Stimulated activated CD8-positive, alpha-beta memory T cell treated with anti-CD3 and anti-CD28 coated beads, Interleukin-2, amount 100 ng/mL, for 48 hours (primary cell): ENCODE measurements around the gene HSD11B1L.

Experiments
- DNase-seq, 2 donors: peaks; one replicate each; pipeline ENCODE4 v3.0.0-alpha.2; 2020; ENCODE audit warnings: low read depth in 2 of 2

Gene HSD11B1L, protein sequence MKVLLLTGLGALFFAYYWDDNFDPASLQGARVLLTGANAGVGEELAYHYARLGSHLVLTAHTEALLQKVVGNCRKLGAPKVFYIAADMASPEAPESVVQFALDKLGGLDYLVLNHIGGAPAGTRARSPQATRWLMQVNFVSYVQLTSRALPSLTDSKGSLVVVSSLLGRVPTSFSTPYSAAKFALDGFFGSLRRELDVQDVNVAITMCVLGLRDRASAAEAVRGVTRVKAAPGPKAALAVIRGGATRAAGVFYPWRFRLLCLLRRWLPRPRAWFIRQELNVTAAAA

DNA sequence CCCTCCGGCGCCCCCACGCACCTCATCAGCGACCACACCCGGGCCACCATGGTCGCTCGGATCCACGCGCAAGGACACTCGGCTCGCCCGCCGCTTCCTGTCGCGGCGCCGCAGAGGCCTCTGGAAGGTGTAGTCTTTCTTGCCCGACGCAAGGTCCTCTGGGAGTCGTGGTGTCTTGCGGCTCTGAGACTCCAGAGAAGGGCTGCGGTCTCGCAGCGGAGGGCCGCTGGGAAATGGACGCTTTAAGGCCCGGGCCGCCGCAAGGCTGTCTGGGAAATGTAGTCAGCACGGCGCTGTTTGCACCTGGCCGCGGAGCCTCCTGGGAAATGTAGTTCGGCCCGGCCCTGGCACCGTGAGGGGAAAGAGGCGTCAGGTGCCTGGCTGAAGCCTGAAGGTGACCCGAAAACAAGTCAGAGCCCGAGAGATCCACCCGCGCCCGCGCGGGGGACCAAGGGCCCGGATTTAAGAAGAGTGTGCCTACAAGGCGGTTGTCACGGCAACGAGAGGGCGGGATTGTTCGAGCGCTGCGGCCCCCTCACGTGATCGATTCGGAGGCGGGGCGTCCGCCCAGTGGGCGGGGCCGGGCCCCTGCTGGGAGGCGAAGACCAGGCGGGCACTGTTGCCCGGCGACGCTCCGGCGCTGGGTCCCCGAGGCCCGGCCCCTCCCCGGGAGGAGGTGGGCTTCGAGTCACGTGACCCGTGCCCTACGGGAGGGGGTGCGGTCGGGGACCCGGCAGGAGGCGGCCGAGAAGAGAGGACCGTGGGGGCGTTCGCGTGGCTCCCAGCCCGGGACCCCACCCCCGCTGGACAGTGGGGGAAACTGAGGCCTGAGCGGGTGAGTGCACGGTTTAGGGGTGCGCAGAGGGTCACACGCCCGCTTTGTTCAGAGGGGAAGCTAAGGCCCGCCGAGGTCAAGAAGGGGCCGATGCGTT, at the start of gene HSD11B1L, which contains the start of gene MICOS13:
HSD11B1L (plus strand) TSS at position 591 of the 932 bp plus-strand sequence. CDS start 3,806 bp downstream, outside the sequence.
MICOS13 (minus strand) TSS at position 80 of the 932 bp plus-strand sequence; CDS start at position 50, 30 bp downstream.
- peak; percentile 93 to 96 for DNase-seq

DNA sequence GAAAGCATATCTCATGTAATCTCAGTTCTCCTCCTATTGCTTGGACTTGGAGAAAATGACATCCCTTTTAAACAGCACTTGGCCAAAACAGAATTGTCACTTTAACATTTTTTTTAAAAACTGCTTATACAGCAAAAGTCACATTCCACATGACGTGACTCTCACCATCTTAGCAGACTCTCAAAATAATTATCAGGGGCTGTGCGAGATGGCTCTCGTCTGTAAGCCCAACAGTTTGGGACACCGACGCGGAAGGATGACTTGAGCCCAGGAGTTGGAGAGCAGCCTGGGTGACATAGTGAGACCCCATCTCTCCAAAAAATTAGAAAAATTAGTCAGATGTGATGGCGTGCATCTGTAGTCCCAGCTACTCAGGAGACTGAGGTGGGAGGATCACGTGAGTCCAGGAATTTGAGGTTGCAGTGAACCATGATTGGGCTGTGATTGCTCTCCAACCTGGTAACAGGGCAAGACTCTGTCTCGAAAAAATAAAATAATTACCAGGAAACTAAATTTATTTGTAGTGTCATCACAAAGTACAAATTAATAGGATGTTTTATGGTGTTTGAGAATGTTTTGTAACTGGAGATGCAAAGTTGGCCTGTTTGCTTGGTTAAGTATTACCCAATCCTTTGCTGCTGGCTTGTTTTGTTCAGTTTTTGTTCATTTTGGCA, 49.1 kb upstream of the HSD11B1L start:
- DNase-seq, result no peak

DNA sequence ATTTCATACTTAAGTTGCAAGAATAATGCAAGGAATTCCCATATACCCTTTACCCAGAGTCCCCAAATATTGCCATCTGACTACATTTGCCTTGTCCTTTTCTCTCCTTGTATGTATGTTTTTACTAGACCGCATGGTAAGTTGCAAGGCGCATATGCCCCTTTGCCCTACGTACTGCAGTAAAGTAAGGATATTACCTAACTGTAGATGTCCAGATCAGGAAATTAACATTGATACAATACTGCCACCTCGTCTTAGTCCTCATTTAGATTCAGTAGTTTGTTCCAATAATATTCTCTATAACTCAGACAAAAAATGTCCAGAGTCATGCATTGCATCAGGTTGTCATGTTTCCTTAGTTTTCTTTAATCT, 48.6 kb upstream of the HSD11B1L start:
- no peak for DNase-seq

DNA sequence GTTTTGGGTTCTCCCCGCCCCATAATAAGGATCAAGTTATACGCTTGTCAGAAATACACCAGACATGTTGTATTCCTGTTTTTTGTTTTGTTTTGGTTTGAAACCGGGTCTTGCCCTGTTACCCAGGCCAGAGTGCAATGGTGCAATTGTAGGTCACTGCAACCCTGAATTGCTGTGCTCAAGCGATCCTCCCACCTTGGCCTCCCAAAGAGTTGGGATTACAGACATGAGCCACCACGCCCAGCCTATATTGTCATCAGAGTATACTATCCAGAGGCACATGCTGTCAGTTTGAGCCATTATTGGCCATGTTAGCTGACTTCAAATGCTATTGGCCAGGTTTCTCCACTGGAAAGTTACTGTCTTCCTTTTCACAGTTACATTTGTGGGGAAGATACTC, 48.2 kb upstream of the HSD11B1L start:
- no peak for DNase-seq

DNA sequence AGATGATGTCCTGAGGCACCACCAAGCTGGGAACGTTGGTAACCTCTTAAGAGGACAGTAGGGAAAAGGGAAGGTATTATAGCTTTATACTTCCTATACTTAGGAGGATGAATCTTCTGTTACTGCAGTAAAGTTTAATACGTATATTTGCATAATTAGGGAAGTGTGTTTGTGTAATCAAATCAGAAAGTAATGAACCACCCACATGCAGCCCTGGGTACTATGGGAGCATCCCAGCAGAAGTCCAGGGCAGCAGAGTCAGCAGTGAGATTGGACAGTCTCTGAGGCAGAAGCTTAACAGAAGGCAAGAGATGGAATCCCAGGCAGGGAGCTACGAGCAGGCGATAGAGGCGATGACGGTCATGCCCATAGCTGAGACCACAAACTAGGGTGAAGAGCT, 45.4 kb upstream of the HSD11B1L start:
- no peak for DNase-seq

DNA sequence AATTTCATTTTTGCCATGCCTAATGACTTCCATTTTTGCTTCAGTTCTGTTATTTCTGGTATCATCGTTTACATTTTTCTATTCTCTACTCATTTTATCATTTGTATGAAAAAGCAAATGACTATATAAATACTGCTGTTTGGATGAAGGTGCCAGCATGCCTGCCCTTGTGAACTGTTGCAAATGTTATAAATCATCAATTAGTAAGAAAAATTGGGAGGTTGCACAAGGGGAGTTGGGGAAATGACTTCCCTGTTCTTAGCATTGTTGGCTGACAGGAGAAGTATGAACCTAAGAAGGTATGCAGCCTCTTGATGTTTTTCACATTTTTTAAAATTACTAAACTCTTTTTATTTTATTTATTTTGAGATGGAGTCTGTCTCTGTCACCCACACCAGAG, 42.9 kb upstream of the HSD11B1L start:
- no peak for DNase-seq

DNA sequence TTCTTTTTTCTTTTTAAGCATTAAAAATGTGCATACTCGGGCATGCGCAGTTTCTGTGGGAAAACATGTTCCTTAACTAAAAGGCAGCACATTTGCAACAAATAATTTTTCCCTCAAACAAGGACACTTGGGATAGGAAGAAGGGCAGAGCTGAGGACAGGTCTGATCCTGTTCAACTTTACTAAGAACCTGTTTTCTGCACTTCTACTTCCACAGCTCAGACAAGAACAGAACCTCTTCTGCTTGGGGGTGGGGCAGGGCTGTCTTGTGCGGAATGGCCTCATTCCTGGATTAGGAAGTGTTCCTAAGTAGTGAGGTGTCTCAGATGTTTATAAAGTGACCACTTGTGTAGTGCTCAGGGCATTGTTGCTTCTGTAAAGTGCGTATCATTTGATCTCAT, 39.7 kb upstream of the HSD11B1L start:
- DNase-seq, result no peak

DNA sequence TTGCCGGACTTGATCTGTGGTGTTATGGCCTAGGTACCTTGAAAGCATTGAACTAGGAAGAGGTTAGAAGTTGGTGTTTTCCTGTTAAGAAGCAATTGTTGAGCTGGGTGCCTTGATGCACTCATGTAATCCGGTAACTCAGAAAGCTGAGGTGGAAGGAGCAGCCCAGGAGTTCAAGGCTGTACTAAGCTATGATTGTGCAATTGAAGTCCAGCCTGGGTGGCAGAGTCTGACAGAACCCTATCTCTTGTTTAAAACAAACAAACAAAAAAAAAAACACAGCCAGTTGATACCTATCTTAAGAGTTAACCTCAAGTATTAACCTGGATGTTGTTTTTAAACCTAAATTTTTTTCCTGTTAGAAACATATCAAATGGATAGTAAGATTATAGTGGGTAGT, 38.6 kb upstream of the HSD11B1L start:
- no peak for DNase-seq

DNA sequence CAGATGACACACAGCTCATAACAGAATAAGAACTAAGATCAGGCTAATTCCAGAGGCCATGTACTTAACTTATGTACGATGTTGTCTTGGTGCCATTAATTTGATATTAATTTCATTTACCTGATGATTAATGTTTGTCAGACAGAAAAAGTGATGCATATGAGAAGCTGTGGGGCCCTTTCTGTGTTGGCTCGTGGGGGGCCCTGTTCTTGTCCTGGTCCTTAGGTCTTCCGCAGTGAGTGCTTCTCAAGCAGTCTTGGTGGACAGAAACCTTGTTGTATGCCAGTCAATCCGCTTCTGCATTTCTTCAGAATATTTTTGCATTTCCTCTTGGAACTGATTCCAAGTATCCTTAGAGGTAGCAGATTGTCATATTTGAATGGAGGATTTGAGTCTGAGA, 37.8 kb upstream of the HSD11B1L start:
- DNase-seq, result no peak

DNA sequence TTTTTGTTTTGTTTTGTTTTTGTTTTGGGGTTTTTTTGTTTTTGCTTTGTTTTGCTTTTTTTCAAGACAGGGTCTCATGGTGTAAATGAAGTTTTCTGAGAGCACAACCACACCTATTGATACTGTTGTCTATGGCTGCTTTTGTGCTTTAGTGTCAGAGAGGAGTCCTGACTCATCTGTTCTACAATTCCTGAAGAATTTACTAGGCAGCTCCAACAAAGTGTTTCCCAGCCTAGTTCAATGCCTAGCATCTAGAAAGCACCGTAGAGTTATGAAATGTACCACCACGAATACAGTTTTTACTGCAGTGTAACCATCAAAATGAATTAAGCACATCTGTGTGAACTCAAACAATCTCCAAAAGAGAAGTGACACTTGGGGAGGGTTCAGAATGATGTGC, 36.8 kb upstream of the HSD11B1L start:
- DNase-seq, result no peak

DNA sequence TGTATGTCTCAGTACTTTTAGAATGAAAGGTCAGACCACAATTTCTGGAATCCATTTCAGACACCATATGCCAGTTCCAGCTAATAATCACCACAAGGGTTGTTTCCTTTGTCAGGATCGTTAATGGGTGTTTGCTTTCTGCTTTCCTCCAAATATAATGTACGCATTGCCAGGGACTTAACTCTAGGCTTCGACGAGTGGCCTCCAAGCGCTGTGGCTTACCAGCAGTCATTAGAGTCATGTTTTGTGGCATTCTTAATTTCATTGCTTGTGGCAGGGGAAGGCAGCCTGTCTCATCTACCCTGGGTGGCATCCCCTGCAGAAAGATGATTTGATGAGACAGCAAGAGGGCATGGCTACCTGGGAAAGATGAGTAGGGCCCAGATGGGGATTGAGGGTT, 35.4 kb upstream of the HSD11B1L start:
- no peak for DNase-seq

DNA sequence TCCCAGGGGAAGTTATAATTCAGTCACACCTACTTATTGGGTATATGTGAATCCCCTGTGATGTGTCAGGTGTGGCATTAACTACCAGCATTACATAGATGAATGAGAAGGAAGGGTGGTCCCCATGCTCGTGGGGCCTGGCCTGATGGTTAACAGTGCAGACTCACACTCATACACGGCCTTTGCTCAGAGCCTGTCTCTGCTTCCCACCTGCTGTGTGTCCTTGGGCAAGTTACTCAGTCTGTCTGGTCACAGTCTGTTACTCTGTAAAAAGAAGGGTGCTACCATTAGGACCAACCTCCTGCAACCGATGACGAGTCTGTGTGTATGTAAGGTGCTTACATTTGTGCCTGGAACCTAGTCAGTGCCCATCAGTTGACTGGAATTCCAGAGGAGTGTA, 34.1 kb upstream of the HSD11B1L start:
- no peak for DNase-seq

DNA sequence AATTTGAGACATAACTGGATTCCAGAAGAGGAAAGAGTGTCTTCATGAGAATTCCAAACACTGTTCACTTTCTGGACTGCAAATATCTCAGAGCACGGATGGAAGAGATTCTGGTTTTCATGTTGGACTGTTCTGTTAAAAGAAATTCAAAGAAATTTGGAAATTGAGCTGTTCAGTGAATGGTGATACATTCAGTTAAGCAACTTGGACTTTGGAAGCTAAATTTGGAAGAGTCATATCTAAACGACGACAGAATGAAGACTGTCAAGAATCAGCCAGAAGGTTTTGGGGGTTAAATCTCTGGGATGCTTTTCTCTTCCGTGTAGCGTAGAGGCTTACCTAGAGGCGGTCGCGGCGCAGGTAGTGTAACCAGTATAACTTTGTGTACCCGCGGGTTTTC, 32.4 kb upstream of the HSD11B1L start:
- no peak for DNase-seq

DNA sequence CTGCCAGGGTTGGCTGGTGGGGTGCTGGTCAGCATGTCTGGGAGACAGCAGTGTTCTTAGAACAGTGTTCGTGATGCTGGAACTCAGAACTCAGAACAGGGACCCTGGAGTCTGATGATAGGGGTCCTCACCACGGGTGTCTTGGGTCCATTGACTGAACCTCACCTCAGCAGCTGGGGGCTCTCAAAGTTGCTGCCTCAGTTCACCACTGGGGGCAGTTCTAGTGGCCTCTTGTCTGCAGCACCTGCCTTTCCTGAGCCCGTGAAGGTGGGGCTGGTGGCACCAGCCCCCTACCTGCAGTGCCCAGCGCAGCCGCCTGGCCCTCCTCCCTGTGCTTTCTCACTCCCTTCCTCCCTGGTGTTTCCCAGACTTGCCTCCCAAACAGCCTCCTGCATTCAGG, 29.5 kb upstream of the HSD11B1L start:
- DNase-seq, result no peak

DNA sequence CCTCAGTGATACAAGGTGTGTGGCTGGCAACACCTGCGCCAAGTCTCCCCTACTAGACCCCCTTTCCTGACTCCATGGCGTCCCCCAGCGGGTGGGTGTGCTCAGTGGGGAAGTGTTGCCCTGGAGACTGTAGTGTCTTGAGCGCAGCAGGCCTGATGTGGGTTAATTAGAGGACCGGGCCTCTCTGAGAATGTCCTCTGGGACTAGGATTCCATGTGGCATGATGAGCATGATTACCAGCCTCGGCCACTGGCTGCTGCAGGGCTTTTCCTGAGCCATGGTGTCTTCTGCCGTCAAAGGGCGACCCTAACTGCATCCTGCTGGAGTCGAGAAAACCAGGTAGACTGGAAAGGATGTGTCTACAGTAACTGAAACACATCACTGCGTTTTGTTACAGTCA, 28.6 kb upstream of the HSD11B1L start:
- DNase-seq, result no peak

DNA sequence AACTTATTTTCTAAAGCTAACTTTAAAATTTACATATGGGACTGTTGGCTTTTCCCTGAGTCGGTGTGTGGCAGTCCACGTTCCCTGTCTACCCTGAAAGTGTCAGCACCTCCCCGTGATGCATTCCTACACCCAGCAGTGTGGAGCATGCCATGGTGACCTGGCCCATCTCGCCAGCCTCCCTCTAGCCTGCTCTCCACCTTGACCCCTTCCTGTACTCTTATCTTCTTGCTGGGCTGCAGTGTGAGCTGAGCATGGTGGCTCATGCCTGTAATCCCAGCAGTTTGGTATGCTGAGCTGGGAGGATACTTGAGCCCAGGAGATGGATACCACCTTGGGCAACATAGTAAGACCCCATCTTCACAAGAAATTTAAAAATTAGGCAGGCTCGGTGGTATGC, 25.9 kb upstream of the HSD11B1L start:
- DNase-seq, result no peak

DNA sequence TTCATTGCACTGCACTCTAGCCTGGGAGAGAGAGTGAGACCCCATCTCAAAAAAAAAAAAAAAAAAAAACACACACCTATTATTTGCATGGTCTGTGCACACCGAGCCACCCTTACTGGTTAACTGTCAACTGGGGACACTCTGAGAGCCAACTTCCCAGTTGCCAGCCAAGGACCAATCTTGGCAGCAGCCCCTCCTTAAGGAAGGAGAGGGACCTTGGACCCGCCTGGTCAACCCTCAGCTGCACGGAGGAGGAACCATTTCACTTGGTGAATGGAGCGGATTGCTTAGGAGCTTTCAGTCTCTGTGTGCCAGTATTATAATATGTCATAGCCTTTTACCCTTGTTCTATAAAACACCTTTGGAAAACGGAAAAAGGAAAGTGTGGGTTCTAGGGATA, 25.4 kb upstream of the HSD11B1L start:
- no peak for DNase-seq

DNA sequence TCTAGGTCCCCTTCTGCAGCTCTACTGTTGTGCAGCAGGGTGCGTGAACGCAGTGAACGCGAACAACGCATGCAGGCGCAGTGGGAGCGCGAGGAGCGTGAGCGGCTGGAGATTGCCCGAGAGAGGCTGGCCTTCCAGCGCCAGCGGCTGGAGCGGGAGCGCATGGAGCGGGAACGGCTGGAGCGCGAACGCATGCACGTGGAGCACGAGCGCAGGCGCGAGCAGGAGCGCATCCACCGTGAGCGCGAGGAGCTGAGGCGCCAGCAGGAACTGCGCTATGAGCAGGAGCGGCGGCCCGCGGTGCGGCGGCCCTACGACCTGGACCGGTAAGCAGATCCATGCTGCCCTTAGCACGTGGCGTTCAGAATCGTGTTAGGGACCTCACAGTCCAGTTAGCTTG, 19.3 kb upstream of the HSD11B1L start:
- DNase-seq, result no peak

DNA sequence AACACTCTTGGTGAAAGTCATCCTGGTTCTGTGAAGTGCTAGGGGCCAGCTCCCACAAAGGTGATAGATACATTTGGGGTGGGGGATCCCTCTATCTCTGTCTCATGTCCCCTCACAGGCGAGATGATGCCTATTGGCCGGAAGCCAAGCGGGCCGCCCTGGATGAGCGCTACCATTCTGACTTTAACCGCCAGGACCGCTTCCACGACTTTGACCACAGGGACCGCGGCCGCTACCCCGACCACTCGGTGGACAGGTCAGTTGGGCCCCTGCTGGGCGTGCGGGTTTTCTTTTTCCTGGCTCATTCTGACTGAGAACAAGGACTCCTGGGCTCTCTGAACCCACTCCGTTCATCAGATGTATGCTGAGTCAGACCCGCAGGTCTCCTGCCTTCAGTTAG, 16.9 kb upstream of the HSD11B1L start:
- DNase-seq, result no peak

DNA sequence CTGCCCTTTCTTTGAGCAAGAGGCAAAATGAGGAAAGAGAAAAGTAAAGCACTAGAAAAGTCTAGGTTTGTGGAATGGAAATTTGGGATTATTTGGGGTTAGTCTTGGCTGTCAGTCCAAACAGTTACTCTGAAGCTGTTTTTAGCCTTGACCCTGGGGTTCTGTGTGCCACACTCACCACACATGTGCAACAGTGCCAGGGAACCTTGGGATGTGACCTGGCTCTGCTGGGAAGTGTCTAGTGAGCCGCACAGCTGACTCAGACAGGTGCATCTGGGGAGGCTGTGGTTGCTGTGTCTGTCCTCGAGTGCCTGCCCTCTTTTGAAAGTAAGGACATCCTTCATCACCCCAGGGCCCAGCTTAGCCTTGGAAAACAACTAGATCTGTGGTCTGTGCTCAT, 16.3 kb upstream of the HSD11B1L start:
- no peak for DNase-seq

DNA sequence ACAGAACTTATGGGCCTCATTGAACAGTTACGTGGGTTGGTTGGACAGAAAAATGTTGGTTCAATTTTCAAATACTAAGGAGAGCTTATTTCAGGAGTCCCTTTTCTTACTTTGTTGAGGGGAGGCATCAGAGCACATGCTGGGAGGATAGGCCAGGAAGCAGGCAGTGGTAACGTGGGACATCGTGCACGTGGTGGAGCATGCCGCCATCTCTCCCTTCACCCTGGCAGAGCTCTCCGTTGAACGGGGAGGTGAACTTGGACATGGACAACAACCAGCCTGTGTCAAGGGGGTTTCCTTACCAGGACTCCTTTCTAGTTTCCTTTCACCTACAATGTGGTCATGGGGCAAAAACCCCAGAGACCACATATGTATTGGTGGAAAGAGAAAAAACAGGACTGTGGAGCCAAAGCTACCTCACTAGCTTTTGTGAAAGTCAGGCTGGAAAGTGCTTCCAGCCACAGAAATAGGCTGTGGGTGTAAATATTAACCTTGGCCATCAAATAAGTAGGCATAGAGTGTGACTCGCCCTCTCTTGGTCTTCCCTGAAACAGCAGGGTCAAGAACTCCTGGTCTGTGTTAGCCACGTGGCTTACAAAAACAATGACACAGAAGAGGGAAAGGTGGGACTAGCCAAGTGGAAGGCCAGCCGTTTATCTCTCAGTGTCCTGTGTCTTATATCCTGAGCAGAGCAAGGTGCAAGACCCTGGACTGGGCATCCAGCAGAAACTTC, 14.9 kb upstream of the HSD11B1L start:
- DNase-seq, result no peak
